ENCODE measurements around the gene EPB41L4B.
"Not testable (repeated sequence)": the region's sequence is repeated elsewhere in the genome, so short reads cannot be mapped to it uniquely, and the experiment has no call there.

Gene EPB41L4B

GRCh38 chr9:109166171-109166770 lies 154.6 kb downstream of the EPB41L4B start:
- no peak for DNase-seq (ENCODE audit: low read depth, low spot score)

- DNase-seq (ENCODE audit: low read depth, low spot score) = no peak
These were observed 156.8 kb downstream of the EPB41L4B start for GRCh38 chr9:109164042-109164441.

GRCh38 chr9:109163194-109163593 lies 157.7 kb downstream of the EPB41L4B start:
- no peak for DNase-seq (ENCODE audit: low read depth, low spot score)

DNA sequence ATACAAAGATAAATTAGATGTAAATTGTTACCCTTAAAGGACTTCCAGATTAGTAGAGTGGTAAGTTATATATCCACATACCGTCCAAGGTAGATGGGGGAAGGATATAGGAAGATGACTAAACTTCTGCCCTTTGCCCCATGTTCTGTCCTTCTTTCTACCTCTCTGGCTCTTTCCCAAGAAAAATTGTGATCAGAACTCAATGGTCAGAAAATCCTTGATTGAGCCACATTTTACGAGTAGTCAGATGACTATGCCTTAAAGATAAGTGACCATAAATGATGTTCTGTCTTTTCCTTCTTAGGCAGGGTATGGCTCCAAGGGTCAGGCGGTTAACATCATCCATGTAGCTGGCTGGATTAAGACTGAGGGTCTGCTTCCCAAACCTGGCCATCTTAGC lies 158.2 kb downstream of the EPB41L4B start:
- no peak for DNase-seq (ENCODE audit: low read depth, low spot score)

DNA sequence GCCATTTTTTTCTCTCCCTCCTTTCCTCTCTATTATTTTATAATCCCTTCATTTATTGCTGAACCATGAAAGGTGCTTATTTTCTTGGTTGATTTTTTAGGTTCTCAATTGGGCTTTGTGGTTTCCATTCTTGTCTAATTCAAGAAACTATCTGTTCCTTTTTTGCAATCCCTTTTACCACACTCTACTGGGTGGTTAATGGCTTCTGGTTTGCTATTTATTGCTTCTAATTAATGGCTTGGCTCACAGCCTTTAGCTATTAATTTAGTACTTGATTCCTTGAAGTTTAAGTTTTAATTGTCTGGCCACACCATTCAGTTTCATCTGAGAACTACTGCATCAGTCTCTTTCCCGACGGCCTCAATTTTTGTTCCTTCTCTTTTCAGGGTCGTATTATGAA lies 159.4 kb downstream of the EPB41L4B start:
- no peak for DNase-seq (ENCODE audit: low read depth, low spot score)

GRCh38 chr9:109159583-109159982 lies 161.3 kb downstream of the EPB41L4B start:
- DNase-seq (ENCODE audit: low read depth, low spot score) = no peak

DNA sequence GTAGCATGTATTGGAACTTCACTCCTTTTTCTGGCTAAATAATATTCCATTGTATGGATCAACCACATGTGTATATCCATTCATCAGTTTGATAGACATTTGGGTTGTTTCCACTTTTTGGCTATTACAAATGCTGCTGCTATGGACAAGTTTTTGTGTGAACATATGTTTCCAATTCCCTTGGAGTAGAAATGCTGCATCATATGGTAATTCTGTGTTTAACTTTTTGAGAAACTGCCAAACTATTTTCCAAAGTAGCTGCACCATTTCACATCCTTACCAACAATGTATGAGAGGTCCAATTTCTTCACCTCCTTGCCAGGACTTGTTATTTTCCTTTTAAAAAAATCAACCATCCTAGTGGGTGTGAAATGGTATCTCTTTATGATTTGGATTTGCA lies 162.2 kb downstream of the EPB41L4B start:
- DNase-seq (ENCODE audit: low read depth, low spot score) = no peak

- no peak for DNase-seq (ENCODE audit: low read depth, low spot score)
These were observed 164.2 kb downstream of the EPB41L4B start for GRCh38 chr9:109156708-109157107.

DNA sequence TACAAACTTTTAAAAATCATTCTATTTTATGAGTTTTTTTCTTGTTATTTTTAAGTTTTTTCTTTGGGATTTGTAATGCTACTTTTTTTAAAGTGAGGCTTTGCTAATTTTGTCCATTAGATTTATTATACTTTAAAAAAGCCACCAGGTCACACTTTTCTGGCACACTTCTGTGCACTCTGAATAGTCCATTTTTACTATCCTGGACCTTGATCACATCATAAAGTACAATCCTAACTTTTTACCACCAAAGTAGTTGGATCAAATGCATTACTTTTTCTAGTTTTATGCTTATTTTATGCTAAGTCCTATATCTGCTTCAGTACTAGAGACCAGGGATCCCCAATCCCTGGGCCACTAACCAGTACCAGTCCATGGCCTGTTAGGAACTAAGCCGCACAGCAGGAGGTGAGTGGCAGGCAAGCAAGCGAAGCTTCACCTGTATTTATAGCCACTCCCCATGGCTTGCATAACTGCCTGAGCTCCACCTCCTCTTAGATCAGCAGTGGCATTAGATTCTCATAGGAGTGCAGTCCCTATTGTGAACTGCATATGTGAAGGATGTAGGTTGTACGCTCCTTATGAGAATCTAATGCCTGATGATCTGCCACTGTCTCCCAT lies 169.8 kb downstream of the EPB41L4B start:
- DNase-seq (ENCODE audit: low read depth, low spot score) = no peak

- DNase-seq (ENCODE audit: low read depth, low spot score) = no peak
These were observed 171.1 kb downstream of the EPB41L4B start for GRCh38 chr9:109149722-109150121.

- DNase-seq (ENCODE audit: low read depth, low spot score) = no peak
These were observed 171.8 kb downstream of the EPB41L4B start for GRCh38 chr9:109149089-109149488.

DNA sequence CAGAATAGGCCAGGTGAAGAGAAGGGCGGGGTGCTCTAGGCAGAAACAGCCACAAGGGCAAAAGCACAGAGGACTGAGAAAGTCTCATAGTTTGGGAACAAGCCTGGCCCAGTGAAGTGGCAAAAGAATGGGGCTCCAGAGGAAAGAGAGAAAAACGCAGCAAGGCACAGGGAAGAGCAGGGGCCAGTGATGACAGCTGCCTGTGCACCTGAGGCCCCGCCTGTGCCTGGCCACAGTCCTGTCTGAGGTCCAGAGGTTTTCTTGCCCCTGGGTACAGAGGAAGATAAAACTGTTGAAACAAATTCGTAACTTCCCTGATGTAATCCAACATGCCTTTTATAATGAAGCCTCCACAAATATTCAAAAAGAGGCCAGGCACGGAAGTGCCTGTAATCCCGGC lies 175.8 kb downstream of the EPB41L4B start:
- no peak for DNase-seq (ENCODE audit: low read depth, low spot score)

DNA sequence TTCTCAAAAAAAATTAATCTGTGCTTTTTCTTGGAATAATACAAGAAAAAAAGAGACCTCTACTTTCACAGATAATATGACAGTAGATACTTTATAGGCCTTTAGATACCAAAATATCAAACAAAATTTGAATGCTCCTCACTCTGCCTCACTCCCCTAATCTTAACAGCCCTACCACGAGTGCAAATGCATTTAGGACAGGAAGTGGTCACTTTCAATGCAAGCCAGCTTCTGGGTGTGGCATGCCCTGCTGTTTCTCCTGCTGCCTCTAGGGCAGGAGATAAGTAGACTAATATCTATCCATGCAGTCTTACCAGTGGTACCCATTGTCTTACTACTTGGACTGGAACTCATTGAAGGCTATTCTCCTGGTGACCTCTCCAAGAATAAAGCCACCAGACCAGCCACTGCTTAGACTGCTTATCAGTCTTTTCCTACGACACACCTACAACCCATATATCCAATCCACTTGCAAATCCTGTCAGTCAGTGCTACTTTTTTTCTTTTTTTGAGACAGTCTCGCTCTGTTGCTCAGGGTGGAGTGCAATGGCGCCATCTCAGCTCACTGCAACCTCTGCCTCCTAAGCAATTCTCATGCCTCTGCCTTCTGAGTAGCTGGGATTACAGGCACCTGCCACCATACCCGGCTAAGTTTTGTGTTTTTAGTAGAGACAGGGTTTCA lies 176.8 kb downstream of the EPB41L4B start:
- no peak for DNase-seq (ENCODE audit: low read depth, low spot score)

GRCh38 chr9:109141375-109141774 lies 179.5 kb downstream of the EPB41L4B start:
- no peak for DNase-seq (ENCODE audit: low read depth, low spot score)

DNA sequence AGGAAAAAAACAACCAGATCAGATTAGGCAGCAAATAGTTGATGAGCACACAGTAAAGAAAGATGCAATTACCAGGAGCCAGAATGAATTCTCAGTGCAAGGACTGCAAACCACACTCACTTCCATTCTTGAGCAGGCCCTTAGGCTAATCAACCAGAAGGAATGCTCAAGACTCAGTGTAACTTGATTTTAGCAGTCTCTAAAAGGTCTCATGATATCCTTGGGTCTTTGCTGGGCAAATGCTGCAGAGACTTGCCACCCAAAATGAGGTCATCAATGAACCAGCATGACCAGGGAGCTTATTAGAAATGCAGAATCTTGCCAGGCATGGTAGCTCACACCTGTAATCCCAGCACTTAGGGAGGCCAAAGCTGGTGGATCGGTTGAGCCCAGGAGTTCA lies 181.0 kb downstream of the EPB41L4B start:
- no peak for DNase-seq (ENCODE audit: low read depth, low spot score)

DNA sequence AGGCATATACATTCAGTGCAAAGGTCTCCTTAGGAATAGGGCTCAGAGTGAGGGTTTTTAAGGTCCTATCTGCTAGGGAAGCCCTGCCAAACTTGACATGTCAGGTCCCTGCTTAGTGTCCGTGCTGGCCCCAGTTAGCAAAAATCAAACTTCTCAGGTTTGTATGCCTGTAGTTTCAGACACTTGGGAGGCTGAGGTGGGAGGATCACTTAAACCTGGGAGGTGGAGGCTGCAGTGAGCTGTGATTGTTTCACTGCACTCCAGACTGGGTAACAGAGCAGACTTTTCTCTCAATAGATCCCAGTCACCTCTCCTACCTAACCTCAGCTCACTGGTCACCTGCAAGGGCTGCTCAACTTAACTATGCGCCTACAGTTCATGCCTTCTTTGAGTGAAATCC lies 182.4 kb downstream of the EPB41L4B start:
- DNase-seq (ENCODE audit: low read depth, low spot score) = no peak

DNA sequence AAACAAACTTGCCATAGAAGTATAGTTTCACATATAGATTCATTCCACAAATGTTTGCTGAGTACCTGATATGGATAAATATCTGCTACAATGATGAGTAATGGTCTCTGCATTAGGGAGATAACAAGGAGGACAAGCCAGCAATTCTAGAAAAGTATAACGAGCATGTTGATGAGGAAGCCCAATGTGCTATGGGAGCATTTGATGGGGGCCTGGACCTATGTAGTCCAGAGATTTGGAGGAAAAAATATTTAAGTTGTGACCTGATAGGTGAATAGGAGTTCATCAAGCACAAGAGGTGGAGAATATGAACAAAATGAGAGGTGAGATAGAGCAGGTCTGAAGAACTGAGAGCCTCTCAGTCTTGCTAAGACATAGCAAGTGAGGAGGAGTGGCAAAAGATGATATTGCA lies 186.7 kb downstream of the EPB41L4B start:
- DNase-seq (ENCODE audit: low read depth, low spot score) = no peak

- no peak for DNase-seq (ENCODE audit: low read depth, low spot score)
These were observed 187.3 kb downstream of the EPB41L4B start for GRCh38 chr9:109133533-109133932.

GRCh38 chr9:109132567-109133021 lies 188.3 kb downstream of the EPB41L4B start:
- DNase-seq (ENCODE audit: low read depth, low spot score) = no peak

GRCh38 chr9:109129470-109130197 lies 191.2 kb downstream of the EPB41L4B start:
- DNase-seq (ENCODE audit: low read depth, low spot score) = no peak

DNA sequence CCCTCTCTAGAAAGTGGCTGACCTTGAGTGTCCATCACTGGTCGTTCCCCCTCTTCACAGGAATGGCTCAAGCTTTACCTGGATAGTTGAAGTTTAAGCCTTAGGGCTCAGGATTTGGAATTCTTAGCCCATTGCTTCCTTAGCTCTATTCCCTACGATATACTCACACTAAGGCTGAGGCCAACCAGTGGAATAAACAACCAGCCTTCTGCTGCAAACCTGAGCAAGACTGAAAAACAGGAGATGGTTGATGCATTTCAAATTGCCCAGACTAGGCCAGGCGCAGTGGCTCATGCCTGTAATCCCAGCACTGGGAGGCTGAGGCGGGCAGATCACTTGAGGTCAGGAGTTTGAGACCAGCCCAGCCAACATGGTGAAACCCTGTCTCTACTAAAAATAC lies 194.2 kb downstream of the EPB41L4B start:
- DNase-seq (ENCODE audit: low read depth, low spot score) = not testable (repeated sequence)

- no peak for DNase-seq (ENCODE audit: low read depth, low spot score)
These were observed 196.7 kb downstream of the EPB41L4B start for GRCh38 chr9:109124121-109124520.
